ENCODE data around the gene HECW1.
"Not testable (repeated sequence)": the region's sequence is repeated elsewhere in the genome, so short reads cannot be mapped to it uniquely, and the experiment has no call there.

HECW1 gene

GRCh38 chr7:43586251-43586900, 473.9 kb downstream of the HECW1 start:
- no peak for DNase-seq

DNA sequence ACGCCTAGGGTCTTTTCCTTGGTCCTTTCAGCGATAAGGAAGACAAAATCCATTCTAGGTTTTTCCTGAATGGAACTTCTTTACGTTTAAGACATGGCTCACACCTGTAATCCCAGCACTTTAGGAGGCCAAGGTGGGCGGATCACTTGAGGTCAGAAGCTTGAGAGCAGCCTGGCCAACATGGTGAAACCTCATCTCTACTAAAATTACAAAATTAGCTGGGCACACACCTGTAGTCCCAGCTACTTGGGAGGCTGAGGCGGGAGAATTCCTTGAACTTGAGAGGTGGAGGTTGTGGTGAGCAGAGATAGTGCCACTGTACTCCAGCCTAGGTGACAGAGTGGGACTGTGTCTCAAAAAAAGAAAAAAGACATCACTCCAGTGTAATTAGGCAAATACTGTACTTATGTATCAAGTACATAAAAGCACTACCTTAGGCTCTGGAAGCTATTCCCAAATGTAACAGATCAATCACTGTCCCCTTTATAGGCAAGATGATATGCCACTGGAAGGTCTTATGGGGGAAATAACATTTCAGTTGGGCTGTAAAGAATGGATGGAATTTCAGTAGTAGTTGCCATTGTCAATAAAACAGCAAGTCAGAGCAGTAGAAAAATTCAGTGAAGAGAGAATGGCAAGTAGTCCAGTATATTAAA, 476.2 kb downstream of the HECW1 start:
- DNase-seq, result peak; percentile 48

DNA sequence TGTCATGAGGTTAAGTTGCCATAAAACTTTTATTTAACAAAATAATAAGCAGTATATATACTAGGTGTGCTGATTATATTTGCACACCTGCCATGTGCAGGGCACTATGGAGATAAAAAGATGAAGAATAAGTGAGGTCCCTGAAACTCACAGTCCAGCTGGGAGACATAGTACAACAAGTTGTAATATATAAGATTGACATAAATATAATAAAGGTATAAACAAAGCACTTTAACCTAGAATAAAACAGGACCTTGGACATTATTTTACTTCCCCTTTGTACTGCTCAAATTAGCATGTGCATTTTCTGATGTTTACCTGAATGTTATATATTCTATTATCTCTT, 476.7 kb downstream of the HECW1 start:
- DNase-seq, result no peak

GRCh38 chr7:43589728-43590127, 477.3 kb downstream of the HECW1 start:
- no peak for DNase-seq

GRCh38 chr7:43590862-43591557, 478.6 kb downstream of the HECW1 start:
- DNase-seq, result no peak

DNA sequence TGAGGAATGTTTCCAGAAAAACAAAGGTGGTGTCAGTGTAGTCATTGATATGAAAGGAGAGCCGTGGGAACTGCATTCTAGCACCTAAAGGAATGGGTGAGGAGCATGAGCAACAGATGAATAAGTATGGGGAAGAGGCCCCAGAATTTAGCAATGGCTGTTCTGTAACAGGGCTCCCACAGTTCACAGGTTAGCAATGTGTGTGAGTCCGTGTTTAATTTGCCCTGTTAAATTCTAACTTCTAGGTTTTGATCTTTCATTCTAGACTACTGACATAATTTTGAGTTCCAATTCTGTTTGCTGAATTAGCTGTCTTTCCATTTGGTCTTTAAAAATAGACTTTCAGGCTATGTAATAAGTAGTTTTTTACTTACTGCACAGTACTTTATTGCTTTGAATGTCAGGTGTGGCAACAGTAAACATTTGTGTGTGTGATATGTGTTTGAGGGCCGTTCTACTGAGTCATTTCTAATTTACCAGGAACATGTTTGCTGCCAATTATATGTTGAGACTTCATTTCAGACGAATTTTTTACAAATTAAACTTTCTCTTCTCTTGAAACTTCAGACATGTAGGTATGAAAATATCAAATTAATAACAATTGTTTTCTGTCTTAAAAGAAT, 479.2 kb downstream of the HECW1 start:
- no peak for DNase-seq

GRCh38 chr7:43592326-43592725, 479.9 kb downstream of the HECW1 start:
- no peak for DNase-seq

DNA sequence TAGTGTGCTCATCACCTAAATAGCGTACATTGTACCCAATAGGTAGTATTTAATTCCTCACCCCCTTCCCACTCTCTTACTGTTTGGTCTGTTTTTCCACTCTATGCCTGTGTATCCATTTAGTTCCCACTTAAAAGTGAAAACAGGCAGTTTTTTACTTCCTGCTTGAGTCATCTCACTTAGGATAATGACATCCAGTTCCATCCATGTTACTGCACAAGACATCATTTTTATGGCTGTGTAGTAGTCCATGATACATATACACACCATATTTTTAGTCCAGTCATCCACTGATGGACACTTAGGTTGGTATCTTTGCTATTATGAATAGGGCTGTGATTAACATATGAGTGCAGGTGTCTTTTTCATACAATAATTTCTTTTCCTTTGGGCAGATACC, 480.6 kb downstream of the HECW1 start:
- DNase-seq, result no peak

GRCh38 chr7:43594020-43594419, 481.6 kb downstream of the HECW1 start:
- no peak for DNase-seq

DNA sequence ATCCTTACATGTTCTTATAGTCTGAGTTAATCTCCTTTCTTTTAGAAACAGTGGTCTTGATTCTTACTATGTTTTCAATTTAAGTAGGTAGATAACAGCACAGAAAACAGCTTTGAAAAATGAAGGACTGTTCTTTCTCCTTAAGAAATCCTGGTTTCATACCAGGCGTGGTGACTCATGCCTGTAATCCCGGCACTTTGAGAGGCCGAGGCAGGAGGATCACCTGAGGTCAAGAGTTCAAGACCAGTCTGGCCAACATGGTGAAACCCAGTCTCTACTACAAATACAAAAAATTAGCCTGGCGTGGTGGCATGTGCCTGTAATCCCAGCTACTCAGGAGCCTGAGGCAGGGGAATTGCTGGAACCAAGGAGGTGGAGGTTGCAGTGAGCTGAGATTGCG, 484.0 kb downstream of the HECW1 start:
- DNase-seq, result not testable (repeated sequence)

DNA sequence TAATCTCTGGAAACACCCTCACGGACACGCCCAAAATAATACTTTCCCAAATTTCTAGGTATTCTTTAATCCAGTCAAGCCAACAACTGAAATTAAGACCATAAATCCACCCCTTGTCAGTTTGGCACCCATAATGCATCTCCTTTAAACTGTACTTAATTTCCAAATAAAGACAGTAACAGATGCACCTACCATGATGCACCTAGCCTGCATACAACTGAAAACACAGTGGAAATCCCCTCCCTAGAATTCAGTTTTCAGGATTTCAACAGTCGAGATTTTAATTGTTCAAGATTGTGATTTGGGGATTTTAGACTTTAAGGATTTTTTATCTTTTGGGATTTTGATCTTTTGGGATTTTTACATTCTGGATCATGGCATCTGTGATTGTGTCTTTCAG, 487.6 kb downstream of the HECW1 start:
- DNase-seq, result no peak

GRCh38 chr7:43602256-43602655, 489.8 kb downstream of the HECW1 start:
- no peak for DNase-seq

- no peak for DNase-seq
Measured at GRCh38 chr7:43604251-43604650, 491.8 kb downstream of the HECW1 start.

GRCh38 chr7:43609097-43609496, 496.6 kb downstream of the HECW1 start:
- DNase-seq, result no peak

- no peak for DNase-seq
Measured at GRCh38 chr7:43612128-43612527, 499.7 kb downstream of the HECW1 start.

GRCh38 chr7:43612599-43613589, 500.4 kb downstream of the HECW1 start:
- no peak for DNase-seq

Data from SHP77 treated with DMSO at 0.1 percent for 48 hours (cell line).